ENCODE data around the gene JAZF1.

Gene JAZF1

GRCh38 chr7:28165961-28166955 is 14.3 kb downstream of the JAZF1 start:
- DNase-seq (ENCODE audit: low spot score) = no peak

- no peak for DNase-seq (ENCODE audit: low spot score)
Measured at GRCh38 chr7:28165261-28165660, 15.3 kb downstream of the JAZF1 start.

GRCh38 chr7:28163949-28164348 is 16.6 kb downstream of the JAZF1 start:
- no peak for DNase-seq (ENCODE audit: low spot score)

GRCh38 chr7:28161331-28161730 is 19.3 kb downstream of the JAZF1 start:
- no peak for DNase-seq (ENCODE audit: low spot score)

- DNase-seq (ENCODE audit: low spot score) = no peak
Measured at GRCh38 chr7:28160551-28160991, 20.0 kb downstream of the JAZF1 start.

GRCh38 chr7:28157831-28158416 is 22.7 kb downstream of the JAZF1 start:
- no peak for DNase-seq (ENCODE audit: low spot score)

GRCh38 chr7:28157076-28157745 is 23.4 kb downstream of the JAZF1 start:
- no peak for DNase-seq (ENCODE audit: low spot score)

GRCh38 chr7:28156401-28156800 is 24.2 kb downstream of the JAZF1 start:
- no peak for DNase-seq (ENCODE audit: low spot score)

GRCh38 chr7:28155964-28156363 is 24.6 kb downstream of the JAZF1 start:
- DNase-seq (ENCODE audit: low spot score) = no peak

- peak; percentile 83 for DNase-seq (ENCODE audit: low spot score)
Measured at GRCh38 chr7:28155019-28155660, 25.5 kb downstream of the JAZF1 start.

GRCh38 chr7:28152594-28152993 is 28.0 kb downstream of the JAZF1 start:
- DNase-seq (ENCODE audit: low spot score) = no peak

- no peak for DNase-seq (ENCODE audit: low spot score)
Measured at GRCh38 chr7:28151965-28152364, 28.6 kb downstream of the JAZF1 start.

- no peak for DNase-seq (ENCODE audit: low spot score)
Measured at GRCh38 chr7:28149291-28150101, 31.1 kb downstream of the JAZF1 start.

GRCh38 chr7:28145931-28146330 is 34.7 kb downstream of the JAZF1 start:
- no peak for DNase-seq (ENCODE audit: low spot score)

- no peak for DNase-seq (ENCODE audit: low spot score)
Measured at GRCh38 chr7:28145090-28145626, 35.4 kb downstream of the JAZF1 start.

- DNase-seq (ENCODE audit: low spot score) = peak; percentile 88
Measured at GRCh38 chr7:28144266-28144665, 36.3 kb downstream of the JAZF1 start.

GRCh38 chr7:28142650-28143049 is 37.9 kb downstream of the JAZF1 start:
- DNase-seq (ENCODE audit: low spot score) = peak; percentile 96

GRCh38 chr7:28140979-28141378 is 39.6 kb downstream of the JAZF1 start:
- DNase-seq (ENCODE audit: low spot score) = no peak

- no peak for DNase-seq (ENCODE audit: low spot score)
Measured at GRCh38 chr7:28138837-28139236, 41.8 kb downstream of the JAZF1 start.

GRCh38 chr7:28137463-28137862 is 43.1 kb downstream of the JAZF1 start:
- no peak for DNase-seq (ENCODE audit: low spot score)

GRCh38 chr7:28136885-28137284 is 43.7 kb downstream of the JAZF1 start:
- DNase-seq (ENCODE audit: low spot score) = no peak
